ENCODE measurements around the gene IL17RB.

DNA sequence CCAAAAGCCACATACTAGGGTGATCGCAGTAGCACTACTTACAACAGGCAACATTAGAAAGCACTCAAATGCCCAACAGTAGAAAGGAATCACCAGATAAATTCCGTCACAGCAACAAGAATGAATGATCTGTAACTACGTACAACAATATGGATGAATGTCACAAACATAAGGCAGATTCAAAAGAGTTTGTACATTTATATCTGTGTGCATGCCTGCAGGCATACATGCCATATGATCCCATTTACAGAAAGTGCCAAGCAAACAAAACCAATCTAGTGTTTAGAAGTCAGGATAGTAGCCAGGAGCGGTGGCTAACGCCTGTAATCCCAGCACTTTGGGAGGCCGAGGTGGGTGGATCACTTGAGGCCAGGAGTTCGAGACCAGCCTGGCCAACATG, 3.5 kb downstream of the IL17RB start:
- TF ChIP-seq, protein P1, sequence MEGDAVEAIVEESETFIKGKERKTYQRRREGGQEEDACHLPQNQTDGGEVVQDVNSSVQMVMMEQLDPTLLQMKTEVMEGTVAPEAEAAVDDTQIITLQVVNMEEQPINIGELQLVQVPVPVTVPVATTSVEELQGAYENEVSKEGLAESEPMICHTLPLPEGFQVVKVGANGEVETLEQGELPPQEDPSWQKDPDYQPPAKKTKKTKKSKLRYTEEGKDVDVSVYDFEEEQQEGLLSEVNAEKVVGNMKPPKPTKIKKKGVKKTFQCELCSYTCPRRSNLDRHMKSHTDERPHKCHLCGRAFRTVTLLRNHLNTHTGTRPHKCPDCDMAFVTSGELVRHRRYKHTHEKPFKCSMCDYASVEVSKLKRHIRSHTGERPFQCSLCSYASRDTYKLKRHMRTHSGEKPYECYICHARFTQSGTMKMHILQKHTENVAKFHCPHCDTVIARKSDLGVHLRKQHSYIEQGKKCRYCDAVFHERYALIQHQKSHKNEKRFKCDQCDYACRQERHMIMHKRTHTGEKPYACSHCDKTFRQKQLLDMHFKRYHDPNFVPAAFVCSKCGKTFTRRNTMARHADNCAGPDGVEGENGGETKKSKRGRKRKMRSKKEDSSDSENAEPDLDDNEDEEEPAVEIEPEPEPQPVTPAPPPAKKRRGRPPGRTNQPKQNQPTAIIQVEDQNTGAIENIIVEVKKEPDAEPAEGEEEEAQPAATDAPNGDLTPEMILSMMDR (conservative IDR thresholded peaks at IDR 0.05; ENCODE audit: low read length) = no peak
- TF ChIP-seq EZH2phosphoT487 (IDR thresholded peaks at IDR 0.05; ENCODE audit: borderline replicate concordance) = no peak
